ENCODE results near the gene SLC29A1. TPM values are rescaled to one million over a fixed set of nuclear protein-coding genes. Genes with fewer than 3 reads are reported as not detected.

SLC29A1 gene
- total and polyA plus RNA-seq, 8 donors: 22.4 to 48.2 (median 28.5) TPM

GRCh38 chr6:44245391-44245911 lies 22.1 kb downstream of the SLC29A1 start:
- no peak for DNase-seq
- peaks cover 1 to 23% of the 10 kb centered on the region in 2 donors for H3K36me3 ChIP-seq
- no peak for TF ChIP-seq CTCF (IDR thresholded peaks at IDR 0.05)
- no peaks in the 10 kb centered on the region for H3K9me3 ChIP-seq
- H3K4me1 ChIP-seq: peaks cover 16 to 38% of the 10 kb centered on the region in 2 donors
- peak overlapping the region; percentile 64 to 88 for H3K4me3 ChIP-seq
- peak overlapping the region; percentile 95 to 99 for H3K27ac ChIP-seq
- H3K27me3 ChIP-seq: no peaks in the 10 kb centered on the region
- no peak for ATAC-seq
- intact Hi-C loops (cut with DNase I): no loop called here

- Histone ChIP-seq H3K27me3 (no peaks in the 10 kb centered on the region), H3K4me3 (peak overlapping the region; percentile 64 to 88), H3K27ac (peak overlapping the region; percentile 95 to 99), H3K36me3 (peaks cover 5 to 29% of the 10 kb centered on the region in 2 donors), H3K9me3 (no peaks in the 10 kb centered on the region), H3K4me1 (peaks cover 16 to 44% of the 10 kb centered on the region in 2 donors)
- DNase-seq: peak; percentile 85 to 97 (median 92)
- ATAC-seq: peak; percentile 84
- intact Hi-C loops (cut with DNase I): no loop called here
- TF ChIP-seq CTCF (IDR thresholded peaks at IDR 0.05): no peak
Measured at GRCh38 chr6:44245912-44246662, 22.7 kb downstream of the SLC29A1 start.

- Histone ChIP-seq H3K27me3 (no peaks in the 10 kb centered on the region), H3K4me3 (peak within 1 kb of the TSS; percentile 64 to 88), H3K36me3 (peaks cover 5 to 37% of the 10 kb centered on the region in 2 donors), H3K27ac (peak within 1 kb of the TSS; percentile 95 to 99), H3K9me3 (no peaks in the 10 kb centered on the region), H3K4me1 (peaks cover 16 to 51% of the 10 kb centered on the region in 2 donors)
- intact Hi-C loops (cut with DNase I): no loop called here
- peak; percentile 84 for ATAC-seq
- peak; percentile 92 to 96 (median 94) for DNase-seq
- no peak for TF ChIP-seq CTCF (IDR thresholded peaks at IDR 0.05)
Measured at GRCh38 chr6:44246663-44247337, 23.4 kb downstream of the SLC29A1 start, which contains the start of gene HSP90AB1. TSS of gene HSP90AB1 (plus strand) at chr6:44247101. CDS start at chr6:44248630, 1,529 bp downstream.

DNA sequence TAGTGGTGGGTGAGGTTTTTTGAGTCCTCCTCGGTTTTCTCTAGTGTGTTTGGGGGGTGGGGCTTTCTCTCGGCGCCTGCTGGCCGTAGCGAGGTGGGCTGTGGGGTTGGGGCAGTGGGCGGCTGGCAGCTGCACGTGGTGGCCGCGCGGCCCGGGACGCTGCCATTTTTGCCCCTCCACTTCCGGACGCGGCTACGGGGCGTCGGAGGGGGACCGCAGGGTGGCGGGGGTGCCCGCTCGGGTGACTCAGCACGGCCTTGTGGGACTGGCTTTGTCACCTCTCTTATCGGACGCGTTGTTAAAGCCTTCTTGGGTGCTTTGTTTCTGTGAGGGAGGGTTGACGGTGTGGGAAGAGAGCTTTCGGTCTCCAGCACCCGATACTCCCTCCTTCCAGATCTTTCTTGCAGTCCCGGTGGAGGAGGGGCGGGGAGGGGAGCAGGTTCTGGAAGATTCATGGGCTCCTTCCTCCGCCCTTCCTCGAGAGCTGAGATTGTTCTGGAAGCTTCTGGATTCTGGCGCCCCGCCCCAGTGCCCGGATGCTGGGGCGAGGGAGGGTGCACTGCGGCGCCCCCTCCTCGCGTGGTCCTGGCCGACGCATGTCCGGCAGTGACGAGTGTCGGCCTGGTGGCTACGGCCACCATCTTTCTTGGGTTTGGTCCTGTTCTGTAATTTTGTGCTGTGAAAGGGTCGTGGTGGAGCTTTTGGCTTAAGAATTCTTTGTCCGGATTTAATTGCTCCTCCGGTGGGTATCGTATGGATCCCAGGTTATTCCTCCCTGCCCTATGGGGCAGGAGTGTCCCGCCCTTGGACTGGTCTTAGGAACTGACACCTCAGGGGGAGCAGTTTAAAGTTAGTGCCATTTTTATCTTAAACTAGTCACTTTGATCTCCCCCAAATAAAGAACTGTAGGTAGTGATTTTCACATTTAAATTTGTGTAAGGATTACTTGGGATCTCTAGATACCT lies 24.2 kb downstream of the SLC29A1 start:
- H3K27me3 ChIP-seq: no peaks in the 10 kb centered on the region
- intact Hi-C loops (cut with DNase I): no loop called here
- H3K4me3 ChIP-seq: peak overlapping the region; percentile 64 to 88
- peaks cover 16 to 59% of the 10 kb centered on the region in 2 donors for H3K4me1 ChIP-seq
- H3K27ac ChIP-seq: peak overlapping the region; percentile 95 to 99
- ATAC-seq: peak; percentile 40
- peaks cover 5 to 45% of the 10 kb centered on the region in 2 donors for H3K36me3 ChIP-seq
- H3K9me3 ChIP-seq: no peaks in the 10 kb centered on the region
- TF ChIP-seq CTCF (IDR thresholded peaks at IDR 0.05): no peak
- peak; percentile 56 to 92 (median 78) for DNase-seq
